ENCODE measurements around the gene LMNA. TPM values are rescaled to one million over a fixed set of nuclear protein-coding genes. Genes with fewer than 3 reads are reported as not detected.

The LMNA gene
- polyA plus RNA-seq, 3 donors, result 16.5 to 45.5 (median 24.7) TPM

DNA sequence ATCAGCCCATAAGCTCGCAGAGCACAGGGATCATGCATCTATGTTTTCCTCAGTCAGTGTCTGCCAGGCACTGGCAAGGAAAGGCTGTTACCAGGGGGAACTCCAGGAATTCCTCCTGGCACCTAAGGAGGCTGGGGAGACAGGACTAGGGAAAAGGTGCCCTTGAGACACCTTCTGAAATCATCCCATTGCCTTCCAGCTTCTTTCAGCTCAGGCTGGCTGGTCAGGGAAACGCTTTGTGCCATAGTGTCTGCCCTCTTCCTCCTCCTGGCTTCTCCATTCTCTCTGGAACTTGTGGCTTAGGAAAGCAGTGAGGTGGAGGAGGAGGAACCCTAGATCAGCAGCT is 13.8 kb downstream of the LMNA start:
- H3K27me3 Mint-ChIP-seq (ENCODE audit: low read depth in 3 of 3), result peaks cover 80 to 95% (median 89%) of the 10 kb centered on the region in 3 donors
- Histone ChIP-seq H3K4me3 (replicated peaks in 1 of 3; ENCODE audit: low read depth in 2 of 3, low read length in 3 of 3) (peak overlapping the region in 1 of 3 experiments; percentile 10), H3K4me2 (replicated peaks; ENCODE audit: extremely low read depth, low read length, poor library complexity, severe bottlenecking) (no peak overlapping the region), H3K79me2 (ENCODE audit: insufficient read depth, low read length) (no peaks in the 10 kb centered on the region), H4K20me1 (ENCODE audit: insufficient read depth, low read length) (peaks cover 13% of the 10 kb centered on the region), H3K4me1 (ENCODE audit: control insufficient read depth in 1 of 2, insufficient read depth in 2 of 2, low read length in 2 of 2) (peaks cover 56 to 63% of the 10 kb centered on the region in 2 donors), H3K9me3 (replicated peaks in 1 of 2; ENCODE audit: control insufficient read depth in 1 of 2, insufficient read depth in 1 of 2, low read length in 2 of 2) (peaks cover 0 to 4% of the 10 kb centered on the region in 2 donors), H3K27ac (ENCODE audit: low read depth in 1 of 2, low read length in 2 of 2) (peak overlapping the region in 1 of 2 donors; percentile 57), H3K27me3 (ENCODE audit: control insufficient read depth in 2 of 2, insufficient read depth in 2 of 2, low read length in 2 of 2) (peaks cover 30 to 87% of the 10 kb centered on the region in 2 donors), H3K36me3 (replicated peaks in 1 of 2; ENCODE audit: control insufficient read depth in 1 of 2, insufficient read depth in 2 of 2, low read length in 2 of 2) (no peaks in the 10 kb centered on the region), H3K9ac (ENCODE audit: insufficient read depth, low read length, poor library complexity, severe bottlenecking) (no peak overlapping the region), H2AFZ (ENCODE audit: insufficient read depth, low read depth, low read length, poor library complexity, severe bottlenecking) (no peak overlapping the region)
- peaks cover 0 to 15% (median 5%) of the 10 kb centered on the region in 7 donors for H3K9me3 Mint-ChIP-seq
- intact Hi-C loops (cut with micrococcal nuclease), result no loop called here
- no peak for DNase-seq
- peaks cover 12 to 21% of the 10 kb centered on the region in 2 donors for H3K36me3 Mint-ChIP-seq
- H3K4me1 Mint-ChIP-seq, result peaks cover 66% of the 10 kb centered on the region
- TF ChIP-seq, protein P1, sequence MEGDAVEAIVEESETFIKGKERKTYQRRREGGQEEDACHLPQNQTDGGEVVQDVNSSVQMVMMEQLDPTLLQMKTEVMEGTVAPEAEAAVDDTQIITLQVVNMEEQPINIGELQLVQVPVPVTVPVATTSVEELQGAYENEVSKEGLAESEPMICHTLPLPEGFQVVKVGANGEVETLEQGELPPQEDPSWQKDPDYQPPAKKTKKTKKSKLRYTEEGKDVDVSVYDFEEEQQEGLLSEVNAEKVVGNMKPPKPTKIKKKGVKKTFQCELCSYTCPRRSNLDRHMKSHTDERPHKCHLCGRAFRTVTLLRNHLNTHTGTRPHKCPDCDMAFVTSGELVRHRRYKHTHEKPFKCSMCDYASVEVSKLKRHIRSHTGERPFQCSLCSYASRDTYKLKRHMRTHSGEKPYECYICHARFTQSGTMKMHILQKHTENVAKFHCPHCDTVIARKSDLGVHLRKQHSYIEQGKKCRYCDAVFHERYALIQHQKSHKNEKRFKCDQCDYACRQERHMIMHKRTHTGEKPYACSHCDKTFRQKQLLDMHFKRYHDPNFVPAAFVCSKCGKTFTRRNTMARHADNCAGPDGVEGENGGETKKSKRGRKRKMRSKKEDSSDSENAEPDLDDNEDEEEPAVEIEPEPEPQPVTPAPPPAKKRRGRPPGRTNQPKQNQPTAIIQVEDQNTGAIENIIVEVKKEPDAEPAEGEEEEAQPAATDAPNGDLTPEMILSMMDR (IDR thresholded peaks at IDR 0.05), result no peak
- H3K27ac Mint-ChIP-seq, result peak overlapping the region in 5 of 7 donors; percentile 54 to 97 (median 85)
- peak overlapping the region in 1 of 2 donors; percentile 82 for H3K4me3 Mint-ChIP-seq
- WGBS (ENCODE audit: insufficient coverage), result no CpG with 5 or more reads among the region's 2 CpGs

DNA sequence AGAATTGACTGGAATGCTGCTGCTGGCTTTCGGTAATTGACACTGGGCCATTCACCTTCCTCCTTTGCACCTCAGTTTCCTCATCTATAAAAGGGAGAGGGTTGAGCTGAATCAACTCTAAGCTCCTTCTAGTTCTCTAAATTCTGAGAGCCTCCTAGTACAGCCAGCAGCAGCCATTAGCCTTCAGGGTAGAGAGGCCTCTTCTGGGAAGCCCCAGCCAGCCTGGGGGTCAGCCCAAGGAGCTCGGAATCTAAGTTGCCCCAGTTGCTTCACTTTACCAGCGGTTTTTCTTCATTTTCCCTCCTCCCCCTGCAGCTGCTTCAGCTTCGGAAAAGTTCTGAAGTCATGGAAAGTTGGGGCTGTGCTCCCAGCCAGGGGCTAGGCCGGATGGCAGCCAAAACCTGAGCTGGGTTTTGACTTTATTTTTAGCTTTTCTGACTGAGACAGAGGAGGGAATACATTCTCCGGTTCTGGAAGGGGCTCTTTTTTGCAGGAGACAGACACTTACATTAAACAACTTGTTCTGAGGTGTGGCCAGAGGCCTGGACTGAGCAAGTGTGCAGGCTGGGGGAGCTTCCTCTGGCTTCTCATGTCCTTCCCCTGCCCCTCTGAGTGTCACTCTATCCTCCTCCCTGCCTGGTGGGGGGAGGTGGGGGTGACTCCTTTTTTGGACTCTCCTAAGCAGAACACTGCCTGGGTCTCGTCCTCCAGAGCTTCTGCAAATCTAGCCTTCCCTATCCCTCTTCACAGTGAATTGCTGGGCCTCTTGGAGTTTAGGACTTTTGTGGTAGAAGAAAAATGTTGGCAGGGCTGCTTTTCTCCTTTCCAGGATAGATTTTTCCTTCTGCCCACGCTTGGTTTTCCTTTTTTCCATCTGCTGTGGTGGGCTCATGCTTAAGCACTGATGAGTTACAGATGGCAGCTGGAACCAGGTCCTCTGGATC is 14.4 kb downstream of the LMNA start:
- peak; percentile 34 to 65 (median 61) for DNase-seq
- TF ChIP-seq, protein P1 (IDR thresholded peaks at IDR 0.05), result no peak
- Histone ChIP-seq H3K4me2 (replicated peaks; ENCODE audit: extremely low read depth, low read length, poor library complexity, severe bottlenecking) (no peak overlapping the region), H3K79me2 (ENCODE audit: insufficient read depth, low read length) (no peaks in the 10 kb centered on the region), H3K9me3 (replicated peaks in 1 of 2; ENCODE audit: control insufficient read depth in 1 of 2, insufficient read depth in 1 of 2, low read length in 2 of 2) (peaks cover 0 to 4% of the 10 kb centered on the region in 2 donors), H3K27me3 (ENCODE audit: control insufficient read depth in 2 of 2, insufficient read depth in 2 of 2, low read length in 2 of 2) (peaks cover 32 to 87% of the 10 kb centered on the region in 2 donors), H3K36me3 (replicated peaks in 1 of 2; ENCODE audit: control insufficient read depth in 1 of 2, insufficient read depth in 2 of 2, low read length in 2 of 2) (no peaks in the 10 kb centered on the region), H2AFZ (ENCODE audit: insufficient read depth, low read depth, low read length, poor library complexity, severe bottlenecking) (no peak overlapping the region), H3K9ac (ENCODE audit: insufficient read depth, low read length, poor library complexity, severe bottlenecking) (no peak overlapping the region), H3K4me3 (replicated peaks in 1 of 3; ENCODE audit: low read depth in 2 of 3, low read length in 3 of 3) (no peak overlapping the region), H3K27ac (ENCODE audit: low read depth in 1 of 2, low read length in 2 of 2) (peak overlapping the region in 1 of 2 donors; percentile 57), H4K20me1 (ENCODE audit: insufficient read depth, low read length) (peaks cover 13% of the 10 kb centered on the region), H3K4me1 (ENCODE audit: control insufficient read depth in 1 of 2, insufficient read depth in 2 of 2, low read length in 2 of 2) (peaks cover 50 to 56% of the 10 kb centered on the region in 2 donors)
- intact Hi-C loops (cut with micrococcal nuclease), result no loop called here
- 67% methylated on average over 5 of the region's 8 CpGs for WGBS (ENCODE audit: insufficient coverage)
- peak overlapping the region in 5 of 7 donors; percentile 54 to 97 (median 85) for H3K27ac Mint-ChIP-seq
- H3K27me3 Mint-ChIP-seq (ENCODE audit: low read depth in 3 of 3), result peaks cover 79 to 95% (median 89%) of the 10 kb centered on the region in 3 donors
- peaks cover 0 to 15% (median 3%) of the 10 kb centered on the region in 7 donors for H3K9me3 Mint-ChIP-seq
- H3K36me3 Mint-ChIP-seq, result peaks cover 10 to 21% of the 10 kb centered on the region in 2 donors
- H3K4me3 Mint-ChIP-seq, result peak overlapping the region in 1 of 2 donors; percentile 82
- peaks cover 60% of the 10 kb centered on the region for H3K4me1 Mint-ChIP-seq

Measured in CD14-positive monocyte (primary cell).